Ovary (tissue), 9 donors: ENCODE data around the gene URI1. TPM values are rescaled to one million over a fixed set of nuclear protein-coding genes. Genes with fewer than 3 reads are reported as not detected.

Experiments
- DNase-seq, 5 donors: peaks; one replicate each; pipeline ENCODE4 v3.0.0-alpha.2; 2019 to 2020
- H3K27ac ChIP-seq, 2 donors: fragments of 200-600 bp; one replicate each; pipeline versions ENCODE4 v1.5.1 to v1.8.0; 2019 to 2022
- H3K27me3 ChIP-seq: fragments of 200-600 bp; one replicate; pipeline ENCODE4 v1.8.0; 2022
- H3K36me3 ChIP-seq: fragments of 200-600 bp; sonication (generic); one replicate; pipeline ENCODE4 v1.5.1; 2019
- H3K4me1 ChIP-seq: one replicate; pipeline ENCODE4 v1.8.1; 2013; ENCODE audit warnings: mild to moderate bottlenecking, moderate library complexity; ENCODE audit not compliant: insufficient read depth
- H3K4me3 ChIP-seq: fragments of 200-600 bp; sonication (generic); one replicate; pipeline ENCODE4 v1.5.1; 2017
- H3K9me3 ChIP-seq, 2 donors: fragments of 200-600 bp in 1 of 2; sonication (generic) in 1 of 2; one replicate each; pipeline versions ENCODE4 v1.5.1 to v1.8.1; 2013 to 2019; ENCODE audit warnings: mild to moderate bottlenecking in 1 of 2, moderate library complexity in 1 of 2
- EP300 ChIP-seq: sonication (generic); formaldehyde crosslinking; IDR thresholded peaks from one replicate; pipeline ENCODE4 v1.6.1; 2017; ENCODE audit warnings: antibody characterized with exemption
- POLR2A ChIP-seq: fragments of 450-650 bp; IDR thresholded peaks from one replicate; pipeline ENCODE4 v1.6.1; 2017; ENCODE audit warnings: antibody characterized with exemption, mild to moderate bottlenecking, moderate library complexity
- WGBS, 3 donors: extraction: QIAGEN DNeasy Blood & Tissue Kit in 1 of 3; methylation state at CpG; one replicate each; pipeline versions ENCODE4 v1.1.5 to v1.1.7; 2013 to 2017; 5-methylcytosine and 5-hydroxymethylcytosine counted together
- intact Hi-C, 4 donors: fragments of 100-400 bp; cut with DNase I; formaldehyde crosslinking; loops; one replicate each; pipeline versions ENCODE4 v1.11.0 to v1.15.1; 2022 to 2023
- polyA plus RNA-seq, 2 donors: library from polyadenylated mRNA; stranded (reverse); fragments of 200-250 nt in 1 of 2; fragments of 350-450 nt in 1 of 2; fragmentation: Illumina TruSeq in 1 of 2; extraction: RNeasy Lipid Tissue Mini Kit (QIAGEN cat#74804) in 1 of 2; gene quantifications; one replicate each; pipeline ENCODE4 v1.2.3, GENCODE V29; 2013 to 2014
- total RNA-seq, 7 donors: library from RNA; depleted of rRNA in 2 of 7; stranded (reverse); fragments of >200 nt in 2 of 7; fragmentation: NEBNext Ultra II Directional in 3 of 7; extraction: Animal tissue kit (Norgen Biotek cat#: 25700) in 3 of 7; gene quantifications; one replicate each; pipeline versions ENCODE4 v1.1.0 to v1.2.4, GENCODE V29; 2016 to 2023
- TF ChIP-seq, protein P1 (sequence below), 3 donors: fragments of 450-650 bp in 2 of 3; fragments of 200-600 bp in 1 of 3; IDR thresholded peaks; one replicate each; pipeline versions ENCODE4 v1.5.1 to v1.8.0; 2016 to 2022; ENCODE audit warnings: antibody characterized with exemption in 3 of 3, mild to moderate bottlenecking in 1 of 3
- donor health status: DM: no; HTN: no; CAD: no; lungs with moderate emphysema.
- donor health status: DM: no; HTN: no; CAD: no.
- donor health status: Bipolar disorder and iron deficiency.
- donor health status: DM: yes; HTN: yes; CAD: no.
- donor health status: DM: no; HTN: no; CAD: no.
- donor health status: DM: yes; HTN: yes; CAD: no.

Gene URI1
- total and polyA plus RNA-seq, 9 donors = 39.8 to 90.0 (median 66.9) TPM

- WGBS, 3 donors = 54 to 64% (median 55%) methylated on average over 4 of the region's 4 CpGs
- DNase-seq = no peak
- H3K36me3 ChIP-seq = no peaks in the 10 kb centered on the region
- intact Hi-C loops = no loop called here
- no peaks in the 10 kb centered on the region for H3K9me3 ChIP-seq
- peaks cover 2% of the 10 kb centered on the region for H3K4me1 ChIP-seq
- no peak overlapping the region for H3K27ac ChIP-seq
- no peaks in the 10 kb centered on the region for H3K27me3 ChIP-seq
- TF ChIP-seq EP300 (no peak), POLR2A (no peak)
- TF ChIP-seq, protein P1, sequence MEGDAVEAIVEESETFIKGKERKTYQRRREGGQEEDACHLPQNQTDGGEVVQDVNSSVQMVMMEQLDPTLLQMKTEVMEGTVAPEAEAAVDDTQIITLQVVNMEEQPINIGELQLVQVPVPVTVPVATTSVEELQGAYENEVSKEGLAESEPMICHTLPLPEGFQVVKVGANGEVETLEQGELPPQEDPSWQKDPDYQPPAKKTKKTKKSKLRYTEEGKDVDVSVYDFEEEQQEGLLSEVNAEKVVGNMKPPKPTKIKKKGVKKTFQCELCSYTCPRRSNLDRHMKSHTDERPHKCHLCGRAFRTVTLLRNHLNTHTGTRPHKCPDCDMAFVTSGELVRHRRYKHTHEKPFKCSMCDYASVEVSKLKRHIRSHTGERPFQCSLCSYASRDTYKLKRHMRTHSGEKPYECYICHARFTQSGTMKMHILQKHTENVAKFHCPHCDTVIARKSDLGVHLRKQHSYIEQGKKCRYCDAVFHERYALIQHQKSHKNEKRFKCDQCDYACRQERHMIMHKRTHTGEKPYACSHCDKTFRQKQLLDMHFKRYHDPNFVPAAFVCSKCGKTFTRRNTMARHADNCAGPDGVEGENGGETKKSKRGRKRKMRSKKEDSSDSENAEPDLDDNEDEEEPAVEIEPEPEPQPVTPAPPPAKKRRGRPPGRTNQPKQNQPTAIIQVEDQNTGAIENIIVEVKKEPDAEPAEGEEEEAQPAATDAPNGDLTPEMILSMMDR (IDR thresholded peaks at IDR 0.05) = no peak
- H3K4me3 ChIP-seq = no peak overlapping the region
These were observed 59.8 kb downstream of the URI1 start for GRCh38 chr19:30001791-30002190.

DNA sequence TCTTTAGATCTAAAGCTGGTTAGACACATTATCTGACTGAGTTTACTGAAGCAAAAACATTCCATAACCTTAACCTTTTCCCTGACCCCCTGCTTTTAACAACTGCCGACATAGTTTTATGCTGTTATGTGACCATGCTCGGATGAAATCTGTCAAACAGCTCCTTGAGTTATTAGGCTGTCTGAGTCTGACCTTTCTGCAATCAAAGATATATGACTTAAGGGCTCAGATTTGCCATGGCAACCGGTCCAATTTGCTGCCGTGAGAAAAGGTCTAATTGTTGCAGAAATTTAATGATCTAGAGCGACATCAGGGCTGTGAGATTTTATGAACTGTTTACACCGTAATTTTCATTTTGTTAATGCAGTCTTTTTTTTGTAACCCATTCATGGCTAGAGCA lies 61.8 kb downstream of the URI1 start:
- intact Hi-C loops = no loop called here
- TF ChIP-seq, protein P1 (IDR thresholded peaks at IDR 0.05) = no peak
- TF ChIP-seq EP300 (no peak), POLR2A (no peak)
- 15 to 22% (median 16%) methylated on average over 6 of the region's 6 CpGs for WGBS, 3 donors

GRCh38 chr19:30004403-30004802 lies 62.4 kb downstream of the URI1 start:
- Histone ChIP-seq H3K36me3 (no peaks in the 10 kb centered on the region), H3K27me3 (no peaks in the 10 kb centered on the region), H3K9me3 (no peaks in the 10 kb centered on the region), H3K4me1 (peaks cover 2% of the 10 kb centered on the region), H3K4me3 (no peak overlapping the region), H3K27ac (no peak overlapping the region)
- no peak for DNase-seq
- TF ChIP-seq POLR2A = no peak
- no peak for TF ChIP-seq EP300
- TF ChIP-seq, protein P1 (IDR thresholded peaks at IDR 0.05) = no peak
- intact Hi-C loops = no loop called here
- 64 to 79% (median 75%) methylated on average over 1 of the region's 1 CpG for WGBS, 3 donors

More for the DNA sequence above, 61.8 kb downstream of the URI1 start:
- Histone ChIP-seq H3K27ac (no peak overlapping the region), H3K4me3 (no peak overlapping the region), H3K36me3 (no peaks in the 10 kb centered on the region), H3K4me1 (peaks cover 2% of the 10 kb centered on the region), H3K27me3 (no peaks in the 10 kb centered on the region), H3K9me3 (no peaks in the 10 kb centered on the region)
- DNase-seq = no peak

GRCh38 chr19:30006207-30006606 lies 64.2 kb downstream of the URI1 start:
- no peak for DNase-seq
- WGBS, 3 donors = 94 to 95% (median 95%) methylated on average over 4 of the region's 4 CpGs
- Histone ChIP-seq H3K36me3 (no peaks in the 10 kb centered on the region), H3K27me3 (no peaks in the 10 kb centered on the region), H3K4me3 (no peak overlapping the region), H3K9me3 (no peaks in the 10 kb centered on the region), H3K27ac (no peak overlapping the region), H3K4me1 (peaks cover 2% of the 10 kb centered on the region)
- TF ChIP-seq, protein P1 (IDR thresholded peaks at IDR 0.05) = no peak
- TF ChIP-seq EP300 = no peak
- TF ChIP-seq POLR2A = no peak
- intact Hi-C loops = no loop called here
